GM06990 (cell line): ENCODE measurements around the gene ASMT.
"Not testable (repeated sequence)": the region's sequence is repeated elsewhere in the genome, so short reads cannot be mapped to it uniquely, and the experiment has no call there.

Experiments
- DNase-seq: peaks from one replicate; pipeline ENCODE4 v3.0.0-alpha.2; 2011; ENCODE audit not compliant: insufficient read length; ENCODE audit errors: extremely low read depth
- H3K27me3 ChIP-seq: replicated peaks from 2 replicates; pipeline ENCODE4 v1.6.0; 2011; ENCODE audit warnings: low read length; ENCODE audit not compliant: control insufficient read depth, insufficient read depth
- H3K36me3 ChIP-seq: 2 replicates; pipeline ENCODE4 v1.5.1; 2011; ENCODE audit warnings: low read length; ENCODE audit not compliant: control insufficient read depth, insufficient read depth
- H3K4me3 ChIP-seq: replicated peaks from 2 replicates; pipeline ENCODE4 v1.5.1; 2011; ENCODE audit warnings: low read depth, mild to moderate bottlenecking, control low read depth, low read length
- CTCF ChIP-seq: IDR thresholded peaks from 2 replicates; pipeline ENCODE4 v1.5.1; 2011; ENCODE audit warnings: low read length, control low read depth, mild to moderate bottlenecking, inconsistent platforms; ENCODE audit not compliant: insufficient read depth, poor library complexity, severe bottlenecking

Gene ASMT

GRCh38 chrX:1629244-1629643, 14.4 kb downstream of the ASMT start:
- no peak for DNase-seq

GRCh38 chrX:1646009-1646408, 31.1 kb downstream of the ASMT start:
- no peak overlapping the region for H3K4me3 ChIP-seq
- DNase-seq, result no peak
- H3K27me3 ChIP-seq, result no peaks in the 10 kb centered on the region
- H3K36me3 ChIP-seq, result no peaks in the 10 kb centered on the region
- no peak for TF ChIP-seq CTCF

More at GRCh38 chrX:1629244-1629643, 14.4 kb downstream of the ASMT start:
- no peak for TF ChIP-seq CTCF
- Histone ChIP-seq H3K27me3 (no peaks in the 10 kb centered on the region; the same call in 1 of the 2 replicates), H3K36me3 (no peaks in the 10 kb centered on the region), H3K4me3 (no peak overlapping the region)

GRCh38 chrX:1649621-1650020, 34.8 kb downstream of the ASMT start:
- Histone ChIP-seq H3K36me3 (no peaks in the 10 kb centered on the region), H3K4me3 (no peak overlapping the region), H3K27me3 (no peaks in the 10 kb centered on the region)
- no peak for DNase-seq
- no peak for TF ChIP-seq CTCF

DNA sequence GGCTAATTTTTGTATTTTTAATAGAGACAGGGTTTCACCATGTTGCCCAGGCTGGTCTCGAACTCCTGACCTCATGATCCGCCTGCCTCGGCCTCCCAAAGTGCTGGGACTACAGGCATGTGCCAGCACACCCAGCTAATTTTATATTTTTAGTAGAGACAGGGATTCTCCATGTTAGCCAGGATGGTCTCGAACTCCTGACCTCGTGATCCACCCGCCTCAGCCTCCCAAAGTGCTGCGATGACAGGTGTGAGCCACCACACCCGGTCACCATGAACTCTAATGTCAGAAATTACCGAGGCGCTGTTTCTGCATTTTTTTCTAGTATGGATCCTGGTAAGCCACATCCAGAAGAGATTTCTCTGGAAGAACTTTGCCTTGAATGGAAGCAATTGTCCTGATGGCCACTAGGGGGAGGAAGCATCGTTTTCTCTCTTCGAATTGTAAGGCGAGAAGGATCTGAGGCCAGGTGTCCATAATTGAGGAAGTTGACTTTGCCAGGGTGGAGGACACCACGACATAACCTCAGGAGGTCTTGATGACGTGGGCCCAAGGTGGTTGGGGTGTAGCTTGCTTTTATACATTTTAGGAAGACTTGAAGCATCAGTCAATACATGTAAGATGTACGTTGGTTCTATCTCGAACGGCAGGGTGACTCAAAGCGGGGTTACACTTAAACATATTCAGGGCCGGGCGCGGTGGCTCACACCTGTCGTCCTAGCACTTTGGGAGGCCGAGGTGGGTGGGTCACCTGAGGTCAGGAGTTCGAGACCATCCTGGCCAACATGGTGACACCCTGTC, 37.4 kb downstream of the ASMT start:
- not testable (repeated sequence) for H3K36me3 ChIP-seq, H3K4me3 ChIP-seq, H3K27me3 ChIP-seq
- peak; percentile 48 for DNase-seq
- peak; percentile 81 for TF ChIP-seq CTCF

GRCh38 chrX:1656379-1656778, 41.5 kb downstream of the ASMT start:
- DNase-seq, result no peak
- TF ChIP-seq CTCF, result no peak
- peaks cover 5% of the 10 kb centered on the region for H3K36me3 ChIP-seq
- H3K4me3 ChIP-seq, result no peak overlapping the region
- no peaks in the 10 kb centered on the region for H3K27me3 ChIP-seq
